A172 (cell line): ENCODE data around the gene FETUB. TPM values are rescaled to one million over a fixed set of nuclear protein-coding genes. Genes with fewer than 3 reads are reported as not detected.

ENCODE experiments used
- DNase-seq: peaks from one replicate; pipeline ENCODE4 v3.0.0-alpha.2; 2015; ENCODE audit warnings: low spot score
- total RNA-seq: library from RNA; depleted of rRNA; stranded (reverse); fragments of >200 nt; shearing (Covaris generic); gene quantifications from 2 replicates; pipeline ENCODE4 v1.2.3, GENCODE V29; 2014; rRNA removed

The FETUB gene, protein sequence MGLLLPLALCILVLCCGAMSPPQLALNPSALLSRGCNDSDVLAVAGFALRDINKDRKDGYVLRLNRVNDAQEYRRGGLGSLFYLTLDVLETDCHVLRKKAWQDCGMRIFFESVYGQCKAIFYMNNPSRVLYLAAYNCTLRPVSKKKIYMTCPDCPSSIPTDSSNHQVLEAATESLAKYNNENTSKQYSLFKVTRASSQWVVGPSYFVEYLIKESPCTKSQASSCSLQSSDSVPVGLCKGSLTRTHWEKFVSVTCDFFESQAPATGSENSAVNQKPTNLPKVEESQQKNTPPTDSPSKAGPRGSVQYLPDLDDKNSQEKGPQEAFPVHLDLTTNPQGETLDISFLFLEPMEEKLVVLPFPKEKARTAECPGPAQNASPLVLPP
- total RNA-seq = 0.45 TPM in 1 of 2 replicates, not detected in the other

DNA sequence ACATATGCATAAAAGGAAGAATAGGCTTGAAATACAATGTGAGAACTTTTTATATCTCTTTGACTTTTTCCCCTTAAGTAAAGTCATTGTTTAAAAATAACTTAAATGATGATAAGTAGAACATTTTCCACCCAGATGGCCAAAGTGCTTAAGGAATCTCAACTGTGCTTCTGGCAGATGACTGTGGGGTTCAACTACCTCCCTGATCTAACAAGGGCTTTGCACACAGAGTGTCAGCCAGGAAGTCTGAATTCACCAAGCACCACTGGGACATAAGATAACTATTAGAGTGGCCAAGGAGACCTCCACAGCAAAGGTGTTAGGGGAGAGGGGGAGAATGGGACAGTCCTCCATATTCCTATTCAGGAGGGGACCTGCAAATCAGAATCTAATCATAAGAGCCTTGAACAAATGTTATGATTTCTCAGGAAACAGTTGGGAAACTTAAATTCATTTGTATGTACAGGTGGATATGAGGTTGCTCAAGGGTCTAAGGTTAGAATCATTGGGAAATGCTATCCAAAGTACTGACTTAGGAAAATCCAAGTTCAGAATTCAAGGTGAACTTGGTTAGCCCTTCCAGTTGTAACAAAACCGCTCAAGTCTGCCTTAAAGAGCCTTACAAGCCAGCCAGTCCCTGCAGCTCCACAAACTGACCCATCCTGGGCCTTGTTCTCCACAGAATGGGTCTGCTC, at the start of gene FETUB:
Gene FETUB, plus strand, starts transcription at position 622 of the 695 bp plus-strand sequence. Its CDS starts 62 bp downstream, at position 684.
- no peak for DNase-seq

DNA sequence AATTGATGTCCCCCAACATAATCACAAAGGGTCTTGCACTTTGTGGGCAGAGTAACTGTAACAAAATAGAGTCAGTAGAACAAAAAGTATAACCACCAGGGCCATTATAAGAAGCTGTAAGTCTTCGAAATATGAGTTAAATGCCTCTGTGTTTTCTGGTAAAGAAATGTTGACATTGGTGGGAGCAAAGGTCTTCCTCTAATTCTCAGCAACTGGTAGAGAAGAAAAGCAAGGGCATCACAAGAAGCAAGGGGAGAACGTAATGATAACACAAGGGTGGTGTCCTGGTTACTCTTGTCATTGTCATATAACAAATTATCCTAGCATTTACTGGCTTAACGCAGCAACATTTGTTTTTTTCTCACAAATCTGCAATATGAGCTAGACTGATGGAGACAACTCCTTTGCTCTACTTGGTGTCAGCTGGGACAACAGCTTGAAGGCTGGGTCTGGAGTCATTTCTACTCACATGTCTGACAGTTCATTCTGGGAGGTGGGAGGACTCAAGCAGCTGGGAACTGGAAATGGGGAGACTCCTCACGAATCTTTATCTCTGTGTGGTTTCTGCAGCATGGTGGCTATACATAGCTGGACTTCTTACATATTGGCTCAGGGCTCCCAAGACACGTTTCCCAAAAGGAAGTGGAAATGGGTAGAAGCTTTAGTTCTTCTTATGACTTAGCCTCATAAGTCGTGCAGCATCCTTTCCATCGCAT, 49.5 kb upstream of the FETUB start:
- no peak for DNase-seq

DNA sequence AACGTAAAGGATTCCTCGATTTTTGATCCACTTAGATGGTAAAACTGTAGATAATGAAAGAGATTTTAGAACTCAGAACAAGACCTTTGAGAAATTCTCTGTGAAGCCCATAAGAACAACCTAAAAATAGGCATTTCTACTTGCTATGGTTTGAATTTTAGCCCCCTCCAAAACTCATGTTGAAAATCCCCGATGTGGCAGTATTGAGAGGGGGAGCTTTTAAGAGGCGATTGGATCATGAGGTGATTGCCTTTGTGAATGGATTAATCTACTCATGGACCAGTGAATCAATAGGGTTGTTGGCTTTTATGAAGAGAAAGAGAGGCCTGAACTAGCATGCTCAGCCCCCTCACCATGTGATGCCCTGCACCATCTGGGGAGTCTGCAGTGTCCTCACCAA, 47.5 kb upstream of the FETUB start:
- no peak for DNase-seq

DNA sequence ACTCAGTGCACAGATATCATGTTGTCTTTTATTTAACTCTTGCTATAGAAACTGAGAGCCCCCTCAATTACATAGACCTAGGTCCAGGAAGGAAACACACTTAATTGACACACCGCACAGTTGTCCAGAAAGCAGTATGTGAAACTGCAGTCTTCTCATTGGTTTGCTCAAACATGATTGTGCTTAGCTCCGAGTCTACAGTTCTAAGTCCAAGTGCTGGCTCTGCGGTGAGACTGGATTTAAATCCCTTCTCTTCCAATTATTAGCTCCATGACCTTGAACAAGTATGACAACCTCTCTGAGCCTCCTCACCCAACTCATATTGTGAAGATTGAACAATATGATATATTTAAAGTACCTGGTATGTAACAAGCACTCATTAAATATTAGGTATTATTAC, 46.3 kb upstream of the FETUB start:
- no peak for DNase-seq

DNA sequence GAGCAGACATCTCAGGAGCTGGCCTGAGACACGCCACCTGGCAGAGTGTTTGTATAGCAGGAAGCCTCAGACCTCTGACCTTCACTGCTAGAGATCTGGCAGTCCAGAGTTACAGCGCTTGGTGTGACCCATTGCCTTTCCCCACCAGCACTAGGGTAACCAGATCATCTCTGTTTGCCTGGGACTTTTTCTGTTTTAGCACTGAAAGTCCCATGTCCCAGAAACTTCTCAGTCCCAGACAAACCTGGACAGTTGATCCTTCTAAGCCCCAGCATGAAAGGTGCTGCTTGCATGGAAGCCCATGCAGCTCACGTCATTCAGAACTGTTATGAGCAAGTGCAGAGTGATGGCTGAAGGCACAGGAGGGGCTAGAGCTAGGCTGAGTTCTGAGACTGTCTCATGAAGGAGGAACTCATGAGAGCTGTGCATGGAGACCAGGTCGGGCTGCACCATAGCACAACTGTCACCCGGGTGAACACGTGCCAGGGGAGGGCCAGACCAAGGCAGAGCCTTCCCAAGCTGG, 45.5 kb upstream of the FETUB start:
- no peak for DNase-seq

DNA sequence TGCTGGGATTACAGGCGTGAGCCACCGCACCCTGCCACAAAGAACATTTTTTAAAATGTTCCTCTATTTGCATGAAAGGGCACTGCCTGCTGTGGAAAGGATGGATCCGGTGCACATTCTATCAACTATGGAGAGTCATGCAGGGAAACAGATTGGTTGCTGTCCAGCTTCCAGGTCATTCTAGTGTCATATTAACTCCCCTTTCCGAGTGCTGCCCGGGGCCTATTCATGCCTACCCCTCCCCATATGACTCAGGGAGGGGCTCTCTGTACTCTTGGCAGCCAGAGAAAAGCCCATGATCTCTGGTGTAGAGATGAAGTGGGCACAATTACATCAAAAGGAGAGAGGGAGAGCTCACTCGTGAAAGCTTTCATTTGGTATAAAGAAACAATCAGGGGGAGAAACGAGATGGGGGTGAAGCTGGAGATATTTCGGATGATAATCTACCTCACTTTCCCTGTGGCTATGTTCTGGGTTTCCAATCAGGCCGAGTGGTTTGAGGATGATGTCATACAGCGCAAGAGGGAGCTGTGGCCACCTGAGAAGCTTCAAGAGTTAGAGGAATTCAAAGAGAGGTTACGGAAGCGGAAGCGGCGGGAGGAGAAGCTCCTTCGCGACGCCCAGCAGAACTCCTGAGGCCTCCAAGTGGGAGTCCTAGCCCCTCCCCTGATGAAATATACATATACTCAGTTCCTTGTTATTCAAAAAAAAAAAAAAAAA, 43.5 kb upstream of the FETUB start:
- no peak for DNase-seq

DNA sequence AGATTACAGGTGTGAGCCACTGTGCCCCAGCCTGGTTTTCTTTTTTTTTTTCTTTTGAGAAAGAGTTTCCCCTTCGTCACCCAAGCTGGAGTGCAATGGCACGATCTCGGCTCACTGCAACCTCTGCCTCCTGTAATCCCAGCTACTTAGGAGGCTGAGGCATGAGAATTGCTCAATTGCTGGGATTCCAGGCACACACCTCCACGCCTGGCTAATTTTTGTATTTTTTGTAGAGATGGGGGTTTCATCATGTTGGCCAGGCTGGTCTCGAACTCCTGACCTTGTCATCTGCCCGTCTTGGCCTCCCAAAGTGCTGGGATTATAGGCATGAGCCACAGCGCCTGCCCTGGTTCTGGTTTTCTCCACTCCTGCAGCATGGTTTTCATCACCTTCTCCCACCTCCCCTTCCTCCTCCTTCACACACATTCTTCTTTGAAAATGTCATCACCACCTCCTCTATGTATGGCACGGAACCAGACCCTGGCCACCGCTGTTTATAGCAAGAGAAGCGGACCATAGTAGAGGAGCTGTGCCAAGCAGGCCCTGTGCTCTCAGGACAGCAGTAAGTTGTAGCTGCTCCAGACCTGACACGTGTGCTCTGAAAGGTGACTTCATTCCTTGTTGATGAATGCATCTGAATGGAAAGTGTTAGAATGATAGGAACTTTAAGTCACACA, 42.0 kb upstream of the FETUB start:
- peak; percentile 35 for DNase-seq

DNA sequence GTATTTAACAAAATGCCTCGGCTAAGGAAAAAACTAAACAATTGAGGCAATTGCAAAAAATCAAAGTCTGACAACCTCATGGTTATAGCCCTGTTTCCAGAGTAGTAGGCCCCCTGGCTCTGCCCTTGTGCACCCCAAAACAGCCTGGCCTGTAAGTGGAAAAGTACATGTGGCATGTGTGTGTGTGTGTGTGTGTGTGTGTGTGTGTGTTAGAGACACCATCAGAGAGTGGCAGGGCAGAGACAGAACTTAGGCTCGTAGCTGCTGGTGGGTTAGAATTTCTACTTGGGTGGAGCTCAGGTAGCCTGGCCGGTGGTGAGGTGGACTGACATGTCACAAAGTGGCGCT, 41.4 kb upstream of the FETUB start:
- no peak for DNase-seq

DNA sequence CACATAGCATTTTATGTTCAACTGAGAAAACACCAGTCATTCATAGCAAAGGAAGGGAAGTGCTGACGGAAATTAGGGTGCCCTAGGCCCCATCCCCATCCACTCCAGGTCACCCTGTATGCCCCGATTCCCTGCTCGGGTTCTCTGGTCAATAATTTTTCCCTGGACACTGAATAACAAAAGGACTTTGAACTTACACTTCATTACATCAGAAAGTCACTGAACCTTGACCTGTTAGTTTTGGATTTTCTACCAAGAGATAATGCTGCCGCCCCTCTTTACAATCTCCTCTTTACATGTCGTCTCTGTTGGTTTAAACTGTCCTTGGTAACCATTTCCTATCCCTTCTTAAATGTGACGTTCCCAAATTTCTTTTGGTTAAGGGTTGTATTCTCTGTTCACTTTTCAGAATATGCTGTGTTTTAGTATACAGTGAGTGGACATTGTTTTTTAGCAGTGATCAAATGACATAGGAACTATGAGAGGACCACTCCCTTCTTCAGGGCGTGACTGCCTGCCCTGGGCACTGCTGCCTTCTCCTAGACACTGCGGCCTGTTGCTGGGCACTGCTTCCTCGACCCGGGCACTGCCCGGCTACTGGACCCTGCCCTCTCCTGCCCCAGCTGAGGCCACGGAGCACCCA, 40.9 kb upstream of the FETUB start:
- DNase-seq = no peak

DNA sequence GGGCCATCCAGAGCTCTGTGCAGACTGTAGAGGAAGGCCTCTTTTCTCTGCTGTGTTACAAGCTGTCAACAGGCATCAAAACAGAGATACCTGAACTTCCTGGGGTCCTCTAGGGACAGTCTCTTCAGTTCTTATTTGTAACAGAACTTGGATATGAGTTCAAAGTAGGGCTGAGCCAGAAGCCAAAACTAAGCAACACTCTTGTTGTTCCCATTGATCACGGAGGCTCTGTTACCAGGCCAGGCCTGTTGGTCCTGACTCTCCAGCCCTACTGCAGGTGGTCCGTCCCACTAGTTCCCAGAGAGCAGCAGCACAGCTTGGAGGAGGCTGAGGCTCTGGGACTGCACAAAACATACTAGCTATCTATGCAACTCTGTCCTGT, 40.4 kb upstream of the FETUB start:
- DNase-seq = no peak

DNA sequence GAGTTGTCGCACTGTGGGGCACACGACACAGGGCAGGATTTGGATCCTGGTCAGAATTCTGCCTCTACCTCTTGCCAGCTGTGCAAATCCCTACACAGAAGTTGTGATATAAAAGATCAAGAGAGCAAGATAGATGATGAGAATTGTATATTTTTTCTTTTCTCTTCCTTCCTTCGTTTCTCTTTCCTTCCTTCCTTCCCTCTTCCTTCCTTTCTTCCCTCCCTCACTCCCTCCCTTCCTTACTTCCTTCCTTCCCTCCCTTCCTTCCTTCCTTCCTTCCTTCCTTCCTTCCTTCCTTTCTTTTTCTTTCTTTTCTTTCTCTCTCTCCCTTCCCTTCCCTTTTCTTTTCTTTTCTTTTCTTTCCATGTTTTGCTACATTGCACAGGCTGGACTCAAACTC, 39.3 kb upstream of the FETUB start:
- no peak for DNase-seq

DNA sequence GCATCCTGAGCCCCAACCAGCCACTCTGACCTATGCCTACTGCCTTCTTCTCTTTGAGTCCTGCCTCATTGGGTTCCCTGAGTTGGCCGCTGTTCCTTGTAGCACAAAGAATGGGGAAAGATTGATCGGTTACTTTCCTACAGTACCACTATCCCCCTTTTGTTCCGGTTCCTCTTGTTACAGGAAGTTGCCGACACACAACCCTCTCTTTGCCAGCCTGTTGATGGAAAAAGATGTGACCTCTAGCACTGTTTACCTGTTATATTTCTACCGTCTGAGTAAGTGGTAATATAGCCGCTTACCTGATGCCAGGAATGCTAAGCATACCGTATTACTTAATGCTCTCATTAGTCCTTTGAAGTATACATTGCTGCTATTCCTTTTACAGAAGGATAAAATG, 37.0 kb upstream of the FETUB start:
- DNase-seq = no peak

DNA sequence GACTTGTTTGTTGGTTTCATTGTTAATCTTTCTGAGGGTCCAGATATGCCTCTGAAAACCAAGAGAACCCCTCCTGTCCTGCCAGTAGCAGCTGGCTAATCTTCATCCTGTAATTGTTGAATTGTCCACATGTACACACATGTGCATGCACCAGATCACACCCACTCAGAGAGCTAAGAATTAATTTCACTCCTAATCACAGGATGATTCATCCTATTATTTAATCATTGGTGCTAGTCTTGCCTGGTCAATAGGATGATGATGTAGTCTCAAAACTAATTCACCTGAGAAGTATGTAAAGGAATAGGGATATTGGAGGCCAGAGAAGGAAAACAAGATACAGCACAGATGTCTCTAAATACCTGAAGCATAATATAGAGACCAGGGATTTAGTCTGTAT, 35.1 kb upstream of the FETUB start:
- no peak for DNase-seq

DNA sequence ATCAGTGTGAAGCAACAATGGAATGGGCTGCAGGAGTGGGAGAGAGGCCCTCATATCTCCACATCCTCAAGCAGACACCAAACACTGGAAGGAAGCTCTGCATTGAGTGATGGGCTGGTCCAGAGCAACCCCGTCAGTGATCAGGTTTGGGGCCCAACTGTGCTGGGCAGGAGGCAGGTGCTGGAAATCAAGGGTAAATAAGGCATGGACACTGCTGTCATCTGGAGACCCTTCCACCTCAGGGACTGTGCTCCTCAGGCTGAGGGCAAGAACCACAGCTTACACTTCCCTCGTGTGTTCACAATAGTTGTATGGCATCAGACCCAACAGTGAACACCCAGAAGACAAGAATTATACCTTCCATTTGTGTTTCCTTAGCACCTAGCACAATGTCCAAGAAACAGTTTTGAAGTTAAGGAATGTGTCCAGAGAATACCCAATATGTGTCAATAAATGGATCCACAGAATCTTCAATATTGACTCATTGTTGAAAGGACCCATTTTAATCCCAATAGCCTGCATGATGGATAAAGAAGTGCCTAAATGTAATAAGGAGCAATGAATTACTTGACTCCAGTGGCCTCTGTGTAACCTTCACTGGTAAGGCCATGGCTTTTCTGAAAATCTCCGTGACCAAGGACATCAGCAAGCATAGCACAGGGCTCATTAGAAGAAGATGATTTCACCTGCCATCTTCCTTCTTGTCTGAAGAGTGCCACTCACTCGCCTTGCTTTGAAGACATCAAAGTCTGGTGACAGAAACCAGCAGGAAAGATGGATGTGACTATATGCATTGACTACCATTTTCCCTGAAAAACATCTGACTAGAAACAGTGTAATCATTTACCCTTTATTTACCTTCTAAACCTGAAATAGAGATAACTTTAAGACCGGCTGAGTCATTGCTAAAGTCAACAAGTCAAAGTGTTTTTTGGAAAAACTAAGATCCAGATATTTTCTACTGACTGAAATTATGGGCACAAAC, 34.3 kb upstream of the FETUB start:
- DNase-seq = no peak

DNA sequence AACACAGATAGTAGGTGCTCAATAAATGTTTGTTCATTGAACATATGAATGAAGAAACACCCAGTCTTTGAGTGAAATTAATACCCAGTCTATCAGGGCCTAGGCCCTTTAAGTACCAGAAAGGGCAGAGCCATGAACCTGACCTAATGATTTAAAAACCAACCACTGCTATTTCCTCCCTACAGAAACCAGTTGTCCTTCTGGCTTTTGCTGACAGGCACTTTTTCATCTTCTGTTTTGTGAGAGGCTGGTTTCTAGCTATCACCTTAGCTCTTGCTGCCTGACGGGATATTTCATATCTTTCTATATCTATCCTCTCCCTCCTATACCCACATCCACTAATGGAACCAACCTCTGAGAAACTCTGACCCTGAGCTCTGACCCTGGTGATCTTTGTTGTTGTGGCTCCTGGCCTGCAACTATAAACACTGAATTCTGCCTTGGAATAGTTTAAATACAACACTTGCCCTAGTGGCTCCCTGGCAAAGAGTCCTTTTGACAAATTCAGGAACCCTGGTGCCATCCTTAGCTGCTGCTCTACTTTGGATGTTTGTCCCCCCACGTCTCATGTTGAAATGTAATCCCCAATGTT, 31.5 kb upstream of the FETUB start:
- no peak for DNase-seq

DNA sequence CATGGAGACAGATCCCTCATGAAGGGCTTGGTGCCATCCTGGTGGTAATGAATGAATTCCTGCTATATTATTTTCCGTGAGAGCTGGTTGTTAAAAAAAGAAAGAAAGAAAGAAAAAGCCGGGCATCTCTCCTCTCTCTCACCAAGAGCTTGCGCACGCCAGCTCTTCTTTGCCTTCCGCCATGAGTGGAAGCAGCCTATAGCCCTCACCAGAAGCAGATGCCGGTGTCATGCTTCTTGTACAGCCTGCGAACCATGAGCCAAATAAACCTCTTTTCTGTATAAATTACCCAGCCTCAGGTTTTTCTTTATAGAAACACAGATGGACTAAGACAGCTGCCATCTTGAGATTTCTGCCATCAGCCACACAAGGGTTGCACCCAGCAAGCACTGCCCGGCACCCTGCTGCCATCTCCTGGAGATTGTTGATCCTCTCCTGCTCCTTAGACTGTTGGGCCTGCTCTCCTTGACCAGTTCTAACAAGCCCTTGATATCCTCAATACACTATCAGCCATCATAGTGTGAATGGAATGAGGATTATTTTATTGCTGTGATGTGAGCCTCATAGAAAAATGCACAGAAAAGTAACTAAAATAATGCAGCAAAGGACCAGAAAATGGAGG, 30.8 kb upstream of the FETUB start:
- DNase-seq = peak; percentile 17

DNA sequence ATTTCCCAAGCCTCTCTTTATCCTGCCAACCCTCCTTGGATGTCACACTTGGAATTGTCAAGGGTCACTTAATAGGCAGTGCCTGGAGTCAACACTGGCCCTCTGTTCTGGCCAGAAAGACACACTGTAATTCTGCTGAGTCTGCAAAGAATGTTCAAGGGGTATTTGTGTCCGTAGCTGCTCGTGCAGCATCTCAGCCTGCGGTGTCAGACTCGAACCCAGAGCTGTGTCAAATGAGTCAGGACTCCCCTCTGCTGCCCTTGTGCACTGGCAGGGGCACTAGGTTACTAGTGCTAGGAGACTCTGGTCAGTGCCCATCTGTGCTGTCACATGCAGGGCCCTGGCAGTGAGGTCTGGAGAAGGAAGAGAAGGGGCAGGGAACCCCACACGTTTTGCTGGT, 28.1 kb upstream of the FETUB start:
- DNase-seq = no peak

DNA sequence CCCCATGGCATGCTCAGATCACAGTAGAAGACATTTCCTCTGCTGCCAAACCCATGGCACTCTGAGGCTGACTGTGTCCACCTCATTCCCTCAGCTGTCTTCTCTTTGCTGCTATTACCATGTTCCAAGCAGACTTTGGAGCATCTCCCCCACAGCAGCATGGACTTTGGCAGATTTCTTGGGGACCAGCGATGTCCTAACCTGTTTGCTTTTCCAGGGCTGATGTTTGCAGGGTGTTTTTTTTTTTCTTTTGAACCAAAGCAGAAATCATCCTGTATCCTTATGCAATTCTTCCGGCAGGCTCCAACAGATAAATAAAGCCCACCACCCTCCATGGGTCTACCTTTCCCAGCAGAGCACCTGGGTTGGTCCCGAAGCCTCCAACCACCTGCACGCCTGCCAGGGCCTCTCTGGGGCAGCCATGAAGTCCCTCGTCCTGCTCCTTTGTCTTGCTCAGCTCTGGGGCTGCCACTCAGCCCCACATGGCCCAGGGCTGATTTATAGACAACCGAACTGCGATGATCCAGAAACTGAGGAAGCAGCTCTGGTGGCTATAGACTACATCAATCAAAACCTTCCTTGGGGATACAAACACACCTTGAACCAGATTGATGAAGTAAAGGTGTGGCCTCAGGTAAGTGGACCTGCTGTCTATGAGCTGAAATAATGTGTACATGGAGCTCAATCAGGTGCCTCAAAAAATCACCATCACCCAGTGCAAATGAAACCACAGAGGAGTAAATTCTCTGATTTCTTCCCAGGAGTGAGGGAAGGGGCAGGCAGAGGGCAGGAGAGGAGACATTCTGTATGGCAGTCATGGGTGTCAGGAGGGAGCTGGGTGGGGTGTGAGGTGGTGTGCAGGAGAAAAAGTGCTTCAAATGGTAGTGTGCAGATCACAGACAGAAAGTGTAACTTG, 27.2 kb upstream of the FETUB start, which contains the start of gene AHSG:
Gene AHSG, plus strand, starts transcription at position 340 of the 916 bp plus-strand sequence. Its CDS starts 82 bp downstream, at position 422.
- no peak for DNase-seq
